Activated CD8-positive, alpha-beta memory T cell treated with anti-CD3 and anti-CD28 coated beads, Interleukin-2, amount 50 U/mL, for 4 hours (primary cell): ENCODE results near the gene SMAD3.
"Not testable (repeated sequence)": the region's sequence is repeated elsewhere in the genome, so short reads cannot be mapped to it uniquely, and the experiment has no call there.

Source experiments
- DNase-seq: peaks from one replicate; pipeline ENCODE4 v3.0.0-alpha.2; 2020

Gene SMAD3

DNA sequence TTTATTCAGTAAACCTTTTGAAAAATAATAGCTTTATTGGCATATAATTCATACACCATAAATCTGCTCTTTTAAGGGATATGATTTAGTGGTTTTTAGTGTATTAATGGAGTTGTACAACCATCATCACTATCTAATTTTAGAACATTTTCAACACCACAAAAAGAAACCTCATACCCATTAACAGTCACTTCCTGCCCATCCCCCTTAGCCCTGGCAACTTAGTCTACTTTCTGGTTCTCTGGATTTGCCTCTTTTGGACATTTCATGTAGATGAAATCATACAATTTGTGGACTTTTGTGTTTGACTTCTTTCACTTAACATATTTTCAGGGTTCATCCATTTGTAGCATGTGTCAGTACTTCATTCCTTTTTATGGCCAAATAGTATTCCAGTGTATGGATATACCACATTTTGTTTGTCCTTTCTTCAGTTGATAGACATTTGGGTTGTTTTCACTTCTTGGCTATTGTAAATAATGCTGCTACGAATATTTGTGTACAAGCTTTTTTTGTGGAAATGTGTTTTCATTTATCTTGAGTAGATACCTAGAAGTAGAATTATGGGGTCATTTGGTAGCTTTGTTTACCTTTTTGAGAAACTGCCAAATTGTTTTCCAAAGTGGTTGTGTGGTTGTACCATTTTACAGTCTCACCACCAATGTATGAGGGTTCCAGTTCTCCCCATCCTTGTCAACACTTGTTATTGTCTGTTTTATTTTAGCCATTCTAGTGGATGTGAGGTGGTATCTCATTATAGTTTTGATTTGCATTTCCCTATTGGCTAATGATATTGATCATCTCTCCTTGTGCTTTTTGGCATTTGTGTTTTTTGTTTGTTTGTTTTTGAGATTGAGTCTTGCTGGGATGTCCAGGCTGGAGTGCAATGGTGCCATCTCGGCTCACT, 45.8 kb downstream of the SMAD3 start:
- DNase-seq = no peak

DNA sequence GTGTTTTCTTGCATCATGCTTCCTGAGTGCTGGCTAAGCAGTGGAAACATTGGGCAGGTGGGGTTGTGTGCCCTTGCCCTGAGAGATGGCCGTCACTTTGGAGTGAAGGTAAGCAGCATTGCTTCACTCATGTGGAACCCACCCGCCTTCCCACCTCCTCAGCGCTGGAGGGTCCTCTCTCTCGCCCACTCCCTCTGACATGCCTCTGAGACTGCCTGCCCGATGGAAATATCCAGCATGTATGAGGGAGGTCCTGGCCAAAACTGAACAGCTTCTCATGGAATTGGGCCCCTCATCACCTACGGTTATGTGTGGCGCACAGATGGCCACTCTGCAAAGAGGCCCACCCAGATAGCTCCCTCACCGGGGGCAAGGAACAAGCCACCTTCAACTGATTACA, 48.6 kb downstream of the SMAD3 start:
- DNase-seq = no peak

DNA sequence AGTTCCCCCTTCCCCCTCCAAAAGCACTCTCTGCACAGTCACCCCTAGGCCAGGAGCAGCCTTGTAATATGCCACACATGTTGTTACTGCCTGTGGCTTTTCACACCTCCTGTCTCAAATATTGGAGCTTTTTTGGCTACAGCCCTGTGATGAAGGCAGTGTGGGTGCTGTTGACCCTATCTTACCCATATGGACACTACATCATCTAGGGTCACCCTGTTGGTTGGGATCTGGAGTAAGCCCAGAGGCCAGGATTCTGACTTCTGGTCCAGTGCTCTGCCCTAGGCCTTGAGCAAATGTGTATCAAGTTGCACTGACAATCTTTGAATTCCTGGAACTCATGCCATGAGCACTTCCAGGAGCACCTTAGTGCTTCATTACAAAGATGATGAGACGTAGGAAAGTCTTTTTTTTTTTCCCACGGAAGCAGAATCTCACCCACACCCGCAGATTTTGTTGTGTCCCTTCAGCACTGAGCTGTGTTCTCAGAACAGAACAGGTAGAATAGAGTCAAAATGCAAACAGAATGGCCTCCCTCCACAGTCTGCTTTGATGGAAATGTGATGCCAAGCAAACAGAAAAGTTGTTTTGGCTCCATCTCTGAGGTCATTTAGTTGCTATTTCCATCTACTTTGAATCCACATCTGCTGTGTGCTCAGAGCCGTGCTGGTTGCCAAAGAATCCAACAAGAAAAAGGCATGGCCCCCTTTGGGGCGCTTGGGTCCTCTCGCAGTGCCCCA, 49.6 kb downstream of the SMAD3 start:
- DNase-seq = no peak

DNA sequence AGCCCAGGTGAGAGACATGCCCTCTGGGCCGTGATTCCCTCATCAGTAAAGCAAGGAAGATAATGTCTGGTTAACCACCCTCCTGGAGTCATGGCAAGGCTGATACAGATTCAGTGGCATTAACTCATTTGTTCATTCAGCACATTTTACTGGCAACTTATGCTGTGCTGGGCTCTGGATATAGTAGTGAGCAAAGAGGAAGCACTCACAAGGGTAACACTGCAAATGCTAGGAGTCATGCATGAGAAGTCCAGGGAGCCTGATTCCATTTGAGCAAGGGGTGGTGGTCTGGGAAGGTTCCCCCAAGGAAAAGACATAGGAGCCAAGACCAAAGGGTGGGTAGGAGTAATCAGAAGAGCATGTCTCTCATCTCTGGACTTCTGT, 50.2 kb downstream of the SMAD3 start:
- DNase-seq = no peak

DNA sequence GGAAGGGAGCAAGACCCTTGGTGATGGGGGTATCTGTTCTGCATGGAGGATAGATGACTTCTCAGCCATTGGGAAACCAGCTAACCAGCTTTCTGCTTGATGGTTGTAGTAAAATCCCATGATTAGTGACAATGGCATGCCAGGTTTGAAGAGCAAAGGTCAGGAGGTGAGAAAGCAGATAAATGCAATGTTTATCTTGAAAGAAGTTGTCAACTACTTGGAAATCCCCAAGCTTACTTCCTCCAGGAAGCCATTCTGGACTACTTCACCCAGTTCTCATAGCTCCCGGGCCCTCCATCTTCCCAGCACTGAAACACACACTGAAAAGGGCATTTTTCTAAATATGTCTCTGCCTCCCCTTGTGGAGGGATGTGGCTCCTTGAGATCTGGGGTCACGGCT, 51.3 kb downstream of the SMAD3 start:
- DNase-seq = no peak

DNA sequence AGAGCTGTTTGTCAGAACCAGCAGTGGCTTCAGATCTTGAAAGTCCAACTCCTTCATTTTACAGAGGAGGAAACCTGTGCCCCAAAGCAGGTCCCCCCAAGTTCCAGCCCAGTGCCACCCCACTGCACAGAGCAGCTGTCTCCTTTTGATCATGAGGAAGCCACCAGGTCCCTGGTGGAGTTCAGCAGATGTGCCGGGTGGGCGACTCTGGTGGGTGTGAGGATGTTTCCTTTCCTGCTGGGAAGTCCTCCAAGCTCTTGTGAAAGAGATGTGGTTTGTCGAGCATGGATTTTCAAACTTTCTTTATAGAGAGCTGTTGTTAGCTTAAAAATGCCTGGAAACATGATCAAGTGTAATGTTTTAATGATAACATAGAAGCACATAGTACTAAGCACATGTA, 52.0 kb downstream of the SMAD3 start:
- DNase-seq = no peak

DNA sequence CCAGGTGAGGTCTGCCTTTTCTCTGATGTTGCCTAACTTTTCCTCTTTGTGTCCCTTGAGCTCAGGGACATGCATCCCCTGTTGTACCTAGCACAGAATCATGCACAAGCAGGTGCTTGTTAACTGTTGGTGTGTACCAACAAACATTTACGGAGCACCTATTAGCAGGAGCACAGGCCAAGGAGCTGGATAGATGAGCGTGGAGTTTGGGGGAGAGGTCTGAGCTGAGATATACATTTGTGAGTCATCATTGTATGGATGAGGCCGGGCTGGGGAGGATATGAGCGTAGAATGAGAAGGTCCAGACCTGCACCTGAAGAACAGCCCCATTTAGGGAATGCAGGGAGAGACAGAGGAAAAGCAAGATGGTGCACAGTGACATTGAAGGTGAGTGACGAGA, 53.4 kb downstream of the SMAD3 start:
- DNase-seq = no peak

DNA sequence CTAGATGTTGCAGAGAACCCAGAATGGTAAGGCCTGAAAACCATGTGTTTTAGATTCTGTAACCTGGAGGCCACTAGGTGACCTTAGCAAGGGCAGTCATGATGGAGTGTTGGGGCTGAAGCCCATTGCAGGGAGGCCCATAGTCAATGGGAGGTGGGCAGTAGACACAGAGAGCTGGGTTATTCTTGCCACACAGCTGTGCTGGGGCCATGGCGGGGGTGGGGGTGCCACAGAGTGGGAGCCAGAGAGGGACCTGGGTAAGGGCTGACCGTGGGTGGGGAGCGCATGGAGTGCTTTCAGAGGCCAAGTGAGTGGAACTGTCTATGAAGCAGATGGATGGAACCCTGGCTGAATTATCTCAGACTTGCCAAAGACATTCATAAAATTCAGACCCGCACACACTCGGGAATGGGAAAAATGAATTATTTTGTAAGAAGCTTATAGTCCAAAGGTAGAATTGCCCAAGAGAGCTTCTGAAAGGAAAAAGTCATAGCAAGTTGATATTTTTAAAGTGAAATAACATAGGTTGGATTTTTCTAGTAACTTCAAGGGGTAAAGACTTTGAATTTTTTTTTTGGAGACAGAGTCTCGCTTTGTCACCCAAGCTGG, 53.9 kb downstream of the SMAD3 start:
- DNase-seq = no peak

DNA sequence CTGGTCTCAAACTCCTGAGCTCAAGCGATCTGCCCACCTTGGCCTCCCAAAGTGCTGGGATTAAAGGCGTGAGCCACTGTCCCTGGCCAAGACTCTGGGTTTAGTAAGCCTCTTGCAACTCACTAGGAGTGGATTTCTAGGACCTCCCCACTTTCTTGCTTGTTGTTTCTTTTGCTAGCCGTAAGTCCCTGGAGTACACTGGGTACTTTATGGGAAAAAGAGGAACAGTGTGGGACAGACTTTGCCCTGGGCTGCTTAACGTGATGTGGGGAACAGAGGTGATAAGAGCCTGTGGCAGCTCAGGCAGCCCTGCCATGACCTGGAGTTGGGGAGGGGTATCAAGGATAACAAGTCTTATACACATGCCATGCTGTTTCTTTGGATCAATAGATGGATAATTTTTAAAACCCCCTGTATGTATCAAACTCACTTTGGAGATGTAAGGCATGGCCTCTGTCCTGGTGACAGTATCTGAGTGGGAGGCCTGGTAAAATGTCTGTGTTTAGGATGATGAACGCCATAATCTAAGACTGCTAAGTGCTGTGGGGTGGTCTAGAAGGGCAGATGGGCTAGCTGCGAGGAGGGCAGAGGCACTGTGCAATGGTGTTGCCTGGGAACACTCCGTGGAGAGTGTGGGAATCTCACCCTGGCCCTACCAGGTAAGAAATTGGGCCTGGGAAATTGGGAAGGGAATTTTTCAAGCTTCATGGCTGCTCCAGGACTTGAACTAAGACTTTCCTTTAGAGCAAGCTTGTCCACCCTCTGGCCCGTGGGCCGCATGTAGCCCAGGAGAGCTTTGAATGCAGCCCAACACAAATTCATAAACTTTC, 54.8 kb downstream of the SMAD3 start:
- DNase-seq = no peak

DNA sequence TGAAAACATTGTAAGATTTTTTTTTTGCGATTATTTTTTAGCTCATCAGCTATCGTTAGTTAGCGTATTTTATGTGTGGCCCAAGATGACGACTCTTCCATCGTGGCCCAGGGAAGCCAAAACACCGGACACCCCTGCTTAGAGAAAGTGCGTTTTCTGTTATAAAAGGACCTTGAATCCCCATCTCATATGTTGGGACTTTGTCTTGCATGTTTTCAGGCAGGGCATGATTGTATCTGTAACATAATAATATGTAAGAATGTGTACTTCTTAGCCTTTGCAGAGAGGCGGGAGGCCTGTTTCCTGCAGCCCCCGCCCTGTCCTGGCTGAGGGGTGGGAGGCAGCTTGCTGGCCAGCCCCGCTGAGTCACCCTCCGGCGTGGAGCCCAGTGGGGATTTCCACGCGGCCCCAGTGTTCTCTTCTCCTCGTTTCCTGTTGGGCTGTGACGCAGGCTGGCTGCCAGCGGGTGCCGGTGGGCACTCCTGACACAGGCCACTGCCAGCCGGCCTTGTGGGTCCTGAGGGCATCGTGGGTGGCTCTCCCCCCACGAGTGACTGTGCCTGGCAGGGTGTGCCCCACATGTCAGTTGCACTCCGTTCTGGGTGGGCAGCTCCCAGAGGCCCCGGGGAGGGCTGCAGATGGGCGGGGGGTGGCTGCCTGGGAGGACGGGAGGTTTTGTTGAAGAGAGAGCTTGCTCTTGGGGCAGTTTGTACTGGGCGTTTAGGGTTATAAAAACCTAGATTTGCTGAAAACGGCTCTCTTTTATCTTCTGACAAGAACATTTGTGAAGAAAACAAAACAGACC, 55.6 kb downstream of the SMAD3 start:
- peak; percentile 86 for DNase-seq

DNA sequence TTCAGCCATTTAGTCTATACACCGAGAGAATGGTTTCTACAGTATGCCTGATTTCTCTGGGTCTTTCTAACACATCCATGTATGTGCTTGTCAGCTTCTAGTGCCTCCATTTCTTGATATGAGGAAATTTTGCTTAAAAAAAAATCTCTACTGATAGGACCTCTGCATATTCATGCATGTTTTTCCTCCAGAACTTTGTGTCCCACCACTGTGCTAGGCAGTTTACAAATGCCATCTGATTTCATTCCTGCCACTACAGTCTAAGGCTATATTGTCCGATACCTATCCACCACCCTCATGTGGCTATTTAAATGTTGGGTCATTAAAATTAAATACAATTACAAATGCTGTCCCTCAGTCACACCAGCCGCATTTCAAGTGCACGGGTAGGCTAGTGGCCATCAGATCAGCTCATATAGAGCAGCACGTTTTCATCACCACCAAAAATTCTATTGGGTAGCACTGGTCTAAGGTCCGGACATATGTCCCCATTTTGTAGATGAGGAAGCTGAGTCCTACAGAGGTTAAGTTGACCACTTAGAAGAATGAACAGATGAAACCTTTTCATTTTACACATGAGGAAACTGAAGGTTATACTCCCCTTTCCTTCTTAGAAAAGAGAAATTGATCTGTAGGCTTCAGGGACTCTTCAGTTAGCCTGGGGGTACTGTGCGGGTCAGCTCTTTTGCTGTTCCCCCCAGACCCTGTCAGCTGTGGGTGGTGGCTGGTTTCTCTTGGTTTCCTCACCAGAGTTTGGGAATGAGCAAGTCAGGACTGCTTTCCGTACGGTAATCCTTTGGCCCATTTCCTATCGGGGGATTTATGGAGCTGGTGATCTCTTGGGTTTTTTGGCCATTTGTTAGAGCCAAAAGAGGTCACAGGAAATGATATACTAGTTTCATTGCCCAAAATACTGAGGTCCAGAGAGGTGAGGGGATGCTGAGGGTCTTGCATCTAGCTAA, 56.5 kb downstream of the SMAD3 start:
- DNase-seq = no peak

DNA sequence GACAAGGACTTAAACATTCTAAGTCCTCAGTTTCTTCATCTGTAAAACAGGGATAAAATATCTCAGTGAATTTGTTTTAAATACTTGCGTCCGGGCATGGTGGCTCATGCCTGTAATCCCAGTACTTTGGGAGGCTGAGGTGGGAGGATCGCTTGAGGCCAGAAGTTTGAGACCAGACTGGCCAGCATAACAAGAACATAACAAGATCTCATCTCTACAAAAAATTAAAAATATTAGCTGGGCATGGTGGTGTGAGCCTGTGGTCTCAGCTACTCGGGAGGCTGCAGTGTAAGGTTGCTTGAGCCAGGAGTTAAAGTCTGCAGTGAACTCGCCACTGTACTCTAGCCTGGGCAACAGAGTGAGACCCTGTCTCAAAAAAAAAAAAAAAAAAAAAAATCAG, 57.4 kb downstream of the SMAD3 start:
- DNase-seq = not testable (repeated sequence)

DNA sequence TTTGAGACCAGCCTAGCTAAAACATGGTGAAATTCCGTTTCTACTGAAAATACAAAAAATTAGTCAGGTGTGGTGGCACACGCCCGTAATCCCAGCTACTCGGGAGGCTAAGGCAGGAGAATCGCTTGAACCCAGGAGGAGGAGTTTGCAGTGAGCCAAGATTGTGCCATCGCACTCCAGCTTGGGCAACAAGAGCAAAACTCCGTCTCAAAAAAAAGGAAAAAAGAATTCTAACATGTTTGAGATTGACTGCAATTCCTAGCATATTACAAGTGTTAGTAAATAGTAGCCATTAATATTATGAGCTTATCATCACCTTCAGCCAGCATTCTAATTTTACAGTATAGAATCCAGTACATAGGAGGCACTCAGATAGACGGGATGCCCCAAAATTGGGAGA, 57.9 kb downstream of the SMAD3 start:
- not testable (repeated sequence) for DNase-seq

DNA sequence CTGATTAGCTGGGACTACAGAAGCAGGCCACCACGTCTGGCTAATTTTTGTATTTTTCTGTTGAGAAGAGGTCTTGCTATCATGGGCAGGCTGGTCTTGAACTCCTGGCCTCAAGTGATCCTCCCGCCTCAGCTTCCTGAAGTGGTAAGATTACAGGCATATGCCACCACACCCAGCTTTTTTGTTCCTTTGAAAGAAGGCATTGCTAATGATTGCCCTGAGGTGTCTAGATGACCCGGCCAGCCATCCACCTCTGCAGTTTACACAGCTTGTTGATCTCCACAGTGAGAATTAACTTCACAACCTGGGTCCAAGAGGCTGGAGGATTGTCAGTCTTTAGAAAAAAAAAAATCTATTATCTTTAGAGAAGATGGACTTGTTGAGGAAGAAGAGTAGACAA, 58.7 kb downstream of the SMAD3 start:
- no peak for DNase-seq

DNA sequence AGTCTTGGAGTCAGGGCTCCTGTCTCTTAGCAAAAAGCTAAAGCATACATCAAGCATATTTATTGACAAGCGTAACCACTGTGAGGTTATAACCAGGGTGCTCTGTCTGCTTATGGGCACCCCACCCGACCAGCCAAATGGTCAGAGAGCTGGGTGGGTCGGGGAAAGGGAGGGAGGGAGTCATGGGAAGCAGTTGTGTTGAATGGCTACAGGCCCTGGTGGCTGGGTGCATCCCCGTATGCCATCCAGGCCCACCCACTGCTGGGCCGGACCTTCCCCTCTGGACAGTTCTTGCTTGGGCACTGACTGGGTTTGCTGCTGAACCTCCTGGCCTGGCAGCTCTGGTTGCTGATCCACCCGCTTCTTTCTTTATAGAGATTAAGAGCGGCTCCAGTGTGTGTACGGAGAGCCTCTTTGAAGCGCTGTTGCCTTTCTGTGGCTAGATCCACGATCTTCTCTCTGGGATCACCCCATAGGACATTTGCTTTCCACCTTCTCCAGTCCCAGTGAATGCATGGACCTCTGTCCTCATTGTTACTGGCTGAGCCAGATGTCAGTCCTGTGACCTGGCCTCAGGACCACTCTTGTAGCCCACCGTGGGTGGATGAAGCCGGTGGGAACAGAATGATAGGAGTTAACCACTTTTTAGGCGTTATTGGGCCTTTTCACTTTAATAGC, 59.6 kb downstream of the SMAD3 start:
- DNase-seq = no peak

DNA sequence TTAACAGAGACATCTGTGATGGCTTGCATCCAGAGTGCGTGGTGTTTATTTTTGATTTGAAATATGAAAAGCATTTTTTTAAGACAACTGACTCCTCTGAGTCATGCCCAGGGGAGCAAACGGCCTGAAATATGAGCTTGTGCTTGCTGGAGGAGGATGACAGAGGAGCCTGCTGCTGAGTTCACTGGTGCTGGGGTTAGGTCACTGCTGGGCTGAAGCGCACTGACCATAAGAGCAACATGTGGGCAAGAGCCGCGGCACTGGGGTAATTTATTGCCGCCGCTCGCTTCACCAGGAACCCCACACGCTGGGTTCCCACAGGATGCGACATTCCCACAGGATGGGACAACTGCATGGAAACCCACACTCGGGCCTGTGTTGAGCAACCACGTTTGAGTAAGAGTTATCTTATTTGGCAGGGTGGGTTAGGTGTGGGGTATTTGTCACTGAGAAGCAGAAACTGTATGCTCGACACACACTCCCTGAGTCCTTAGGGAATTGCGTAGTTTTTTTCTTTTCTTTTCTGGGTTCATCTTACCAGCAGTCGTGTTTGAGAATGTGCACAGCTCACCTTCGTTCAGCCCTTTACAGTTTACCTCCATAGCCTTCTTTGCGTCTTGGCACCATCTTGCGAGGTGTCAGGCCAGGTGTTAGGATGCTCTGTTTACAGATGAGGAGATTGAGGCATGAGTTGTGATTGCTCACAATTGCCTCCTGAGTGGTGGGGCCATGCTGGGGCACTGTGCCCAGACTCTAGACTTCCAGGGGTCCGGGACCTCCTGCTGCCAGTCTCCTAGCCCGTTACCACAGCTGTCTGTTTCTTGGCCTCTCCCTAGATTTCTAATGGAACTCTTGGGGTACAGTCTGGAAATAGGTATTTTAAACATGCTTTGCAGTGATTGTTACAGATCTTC, 60.4 kb downstream of the SMAD3 start:
- DNase-seq = no peak

DNA sequence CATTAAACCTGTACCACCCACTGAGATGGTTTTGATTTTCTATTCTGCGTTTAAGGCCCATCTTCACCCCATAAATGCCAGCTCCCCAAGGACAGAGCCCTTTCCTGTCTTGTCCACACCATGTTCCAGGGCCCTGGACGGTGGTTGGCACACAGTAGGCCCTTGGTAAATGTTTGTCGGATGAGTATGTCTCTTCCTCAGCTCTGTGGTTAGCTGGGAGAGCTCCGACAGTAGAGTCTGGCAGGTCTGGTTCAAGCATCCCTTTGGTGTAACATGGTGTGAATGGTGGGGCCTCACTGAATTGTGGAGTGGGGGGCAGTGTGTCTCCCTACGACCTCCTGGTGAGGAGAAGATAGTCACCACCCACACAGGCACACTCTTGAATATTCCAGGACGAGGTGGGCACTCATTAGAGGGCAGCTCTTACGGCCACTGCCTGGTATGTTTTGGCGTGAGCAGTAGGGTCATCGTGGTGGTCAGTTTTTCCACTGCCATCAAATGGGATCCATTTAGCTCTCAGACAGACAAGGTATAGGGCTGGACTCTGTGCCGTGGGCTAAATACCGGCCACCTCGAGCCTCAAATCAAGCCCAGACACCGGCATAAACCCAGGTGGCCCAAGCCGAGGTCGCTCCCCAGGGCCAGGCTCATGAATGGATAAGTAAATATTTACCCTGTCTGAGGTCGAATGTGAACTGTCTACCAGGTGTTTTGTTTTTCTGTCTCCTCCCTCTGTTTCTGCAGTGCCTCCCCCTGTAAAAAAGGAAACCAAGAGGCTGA, 61.3 kb downstream of the SMAD3 start:
- DNase-seq = no peak

DNA sequence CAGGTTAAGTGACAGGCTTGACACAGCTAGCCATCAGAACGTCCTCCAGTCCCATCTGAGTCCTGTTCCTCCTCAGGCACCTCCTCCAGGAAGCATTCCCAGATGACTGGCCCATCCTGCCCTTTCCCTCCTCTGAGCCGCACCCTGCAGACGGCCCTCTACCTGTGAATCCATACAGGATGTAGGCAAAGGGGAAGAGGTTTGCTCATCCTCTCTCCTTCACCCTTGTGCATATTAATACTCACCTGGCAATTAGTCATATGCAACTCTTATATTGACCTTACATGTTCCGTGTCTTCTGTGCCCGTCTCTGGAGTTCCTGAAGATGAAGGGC, 61.9 kb downstream of the SMAD3 start:
- DNase-seq = no peak

DNA sequence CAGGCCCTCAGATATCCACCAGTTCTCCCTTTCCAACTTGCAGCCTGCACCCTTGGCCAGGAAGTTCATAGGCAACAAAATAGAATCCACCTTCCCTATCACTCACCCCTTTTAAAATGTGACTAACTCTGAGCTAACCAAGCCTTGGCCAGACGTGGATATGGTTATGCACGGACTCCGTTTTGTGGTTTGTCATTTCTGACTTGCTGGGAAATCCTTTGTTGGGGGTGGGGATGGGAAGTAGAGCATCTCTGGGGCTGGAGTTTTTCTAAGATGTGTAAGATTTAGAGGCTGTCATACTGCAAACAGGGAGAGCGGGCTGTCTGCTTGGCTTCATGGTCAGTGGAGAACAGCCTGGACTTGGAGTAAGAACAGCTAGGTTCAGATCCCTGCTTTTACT, 62.6 kb downstream of the SMAD3 start:
- DNase-seq = no peak
